Lung (tissue), 12 donors: ENCODE measurements around the gene C16orf86. TPM values are rescaled to one million over a fixed set of nuclear protein-coding genes. Genes with fewer than 3 reads are reported as not detected.

Experiments
- ATAC-seq: fragments of 200-7000 bp; cut with Tn5 transposase; one replicate; pipeline ENCODE4 v1.9.1; 2020; ENCODE audit warnings: moderate number of reproducible peaks; ENCODE audit not compliant: insufficient read depth, low FRiP score
- DNase-seq, 3 donors: peaks; one replicate each; pipeline ENCODE4 v3.0.0-alpha.2; 2013 to 2017
- H3K27ac ChIP-seq, 2 donors: one replicate each; pipeline ENCODE4 v1.5.1; 2013; ENCODE audit warnings: mild to moderate bottlenecking in 2 of 2, moderate library complexity in 2 of 2, control low read depth in 1 of 2, inconsistent platforms in 1 of 2, low read depth in 1 of 2, low read length in 1 of 2
- H3K27me3 ChIP-seq, 3 donors: one replicate each; pipeline ENCODE4 v1.5.1; 2013; ENCODE audit warnings: low read length in 2 of 3; ENCODE audit not compliant: control insufficient read depth in 3 of 3, insufficient read depth in 3 of 3
- H3K36me3 ChIP-seq, 4 donors: one replicate each; pipeline ENCODE4 v1.5.1; 2013; ENCODE audit warnings: low read length in 4 of 4, mild to moderate bottlenecking in 1 of 4, moderate library complexity in 1 of 4; ENCODE audit not compliant: control insufficient read depth in 4 of 4, insufficient read depth in 4 of 4
- H3K4me1 ChIP-seq, 5 donors: one replicate each; pipeline ENCODE4 v1.5.1; 2013; ENCODE audit warnings: low read length in 5 of 5, mild to moderate bottlenecking in 2 of 5, moderate library complexity in 1 of 5; ENCODE audit not compliant: control insufficient read depth in 5 of 5, insufficient read depth in 5 of 5
- H3K4me3 ChIP-seq: one replicate; pipeline ENCODE4 v1.5.1; 2013; ENCODE audit warnings: mild to moderate bottlenecking, control low read depth, moderate library complexity
- H3K9ac ChIP-seq, 2 donors: one replicate each; pipeline ENCODE4 v1.5.1; 2013; ENCODE audit warnings: low read length in 2 of 2, control low read depth in 1 of 2; ENCODE audit not compliant: insufficient read depth in 1 of 2
- H3K9me3 ChIP-seq, 4 donors: one replicate each; pipeline ENCODE4 v1.5.1; 2013; ENCODE audit warnings: low read length in 3 of 4, mild to moderate bottlenecking in 1 of 4, moderate library complexity in 1 of 4; ENCODE audit not compliant: control insufficient read depth in 4 of 4, insufficient read depth in 3 of 4
- WGBS, 2 donors: extraction: QIAGEN DNeasy Blood & Tissue Kit; methylation state at CpG; one replicate each; pipeline ENCODE4 v1.1.7; 2013; 5-methylcytosine and 5-hydroxymethylcytosine counted together
- polyA plus RNA-seq, 2 donors: library from polyadenylated mRNA; stranded (reverse); fragments of 200-250 nt; gene quantifications; one replicate each; pipeline ENCODE4 v1.2.1, GENCODE V29; 2013
- total RNA-seq, 2 donors: library from RNA; depleted of rRNA in 1 of 2; stranded (reverse); fragments of >200 nt in 1 of 2; gene quantifications; one replicate each; pipeline ENCODE4 v1.2.1, GENCODE V29; 2014 to 2021
- TF ChIP-seq, protein P1 (sequence below): IDR thresholded peaks from 2 replicates; pipeline ENCODE4 v1.5.1; 2012; ENCODE audit warnings: mild to moderate bottlenecking; ENCODE audit errors: control extremely low read depth, extremely low read depth
- donor health status: control.
- donor health status: control.
- donor health status: Bipolar disorder and iron deficiency.
- donor health status: healthy.
- donor health status: DM: yes; HTN: yes; CAD: no.

C16orf86 gene
- total and polyA plus RNA-seq, 4 donors = 3.7 to 6.4 (median 5.2) TPM

DNA sequence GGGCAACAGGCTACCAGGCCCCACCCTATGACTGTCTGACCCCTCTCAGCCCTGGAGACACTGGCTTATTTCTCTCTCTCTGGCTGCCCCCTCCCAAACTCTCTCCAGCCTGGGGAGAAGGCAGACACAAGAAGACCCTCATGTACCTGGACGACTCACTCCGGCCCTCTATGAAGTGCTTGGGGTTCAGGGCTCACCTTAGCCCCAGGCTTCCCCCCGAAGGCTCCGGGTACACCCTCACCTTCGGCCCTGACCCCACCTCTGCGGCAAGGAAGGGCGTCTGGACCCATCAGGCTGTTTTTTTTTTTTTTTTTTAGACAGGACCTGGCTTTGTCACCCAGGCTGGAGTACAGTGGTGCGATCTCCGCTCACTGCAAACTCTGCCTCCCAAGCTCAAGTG lies 22.6 kb upstream of the C16orf86 start:
- TF ChIP-seq, protein P1, sequence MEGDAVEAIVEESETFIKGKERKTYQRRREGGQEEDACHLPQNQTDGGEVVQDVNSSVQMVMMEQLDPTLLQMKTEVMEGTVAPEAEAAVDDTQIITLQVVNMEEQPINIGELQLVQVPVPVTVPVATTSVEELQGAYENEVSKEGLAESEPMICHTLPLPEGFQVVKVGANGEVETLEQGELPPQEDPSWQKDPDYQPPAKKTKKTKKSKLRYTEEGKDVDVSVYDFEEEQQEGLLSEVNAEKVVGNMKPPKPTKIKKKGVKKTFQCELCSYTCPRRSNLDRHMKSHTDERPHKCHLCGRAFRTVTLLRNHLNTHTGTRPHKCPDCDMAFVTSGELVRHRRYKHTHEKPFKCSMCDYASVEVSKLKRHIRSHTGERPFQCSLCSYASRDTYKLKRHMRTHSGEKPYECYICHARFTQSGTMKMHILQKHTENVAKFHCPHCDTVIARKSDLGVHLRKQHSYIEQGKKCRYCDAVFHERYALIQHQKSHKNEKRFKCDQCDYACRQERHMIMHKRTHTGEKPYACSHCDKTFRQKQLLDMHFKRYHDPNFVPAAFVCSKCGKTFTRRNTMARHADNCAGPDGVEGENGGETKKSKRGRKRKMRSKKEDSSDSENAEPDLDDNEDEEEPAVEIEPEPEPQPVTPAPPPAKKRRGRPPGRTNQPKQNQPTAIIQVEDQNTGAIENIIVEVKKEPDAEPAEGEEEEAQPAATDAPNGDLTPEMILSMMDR = no peak
- WGBS, 2 donors = 93 to 97% methylated on average over 9 of the region's 9 CpGs
- Histone ChIP-seq H3K4me3 (no peak overlapping the region), H3K27ac (no peak overlapping the region), H3K9me3 (no peaks in the 10 kb centered on the region), H3K4me1 (peaks cover 0 to 9% (median 2%) of the 10 kb centered on the region in 5 donors), H3K9ac (no peak overlapping the region), H3K36me3 (peaks cover 1 to 5% (median 2%) of the 10 kb centered on the region in 4 donors), H3K27me3 (peaks cover 0 to 23% (median 20%) of the 10 kb centered on the region in 3 donors)
- ATAC-seq (no peak), DNase-seq (no peak)

DNA sequence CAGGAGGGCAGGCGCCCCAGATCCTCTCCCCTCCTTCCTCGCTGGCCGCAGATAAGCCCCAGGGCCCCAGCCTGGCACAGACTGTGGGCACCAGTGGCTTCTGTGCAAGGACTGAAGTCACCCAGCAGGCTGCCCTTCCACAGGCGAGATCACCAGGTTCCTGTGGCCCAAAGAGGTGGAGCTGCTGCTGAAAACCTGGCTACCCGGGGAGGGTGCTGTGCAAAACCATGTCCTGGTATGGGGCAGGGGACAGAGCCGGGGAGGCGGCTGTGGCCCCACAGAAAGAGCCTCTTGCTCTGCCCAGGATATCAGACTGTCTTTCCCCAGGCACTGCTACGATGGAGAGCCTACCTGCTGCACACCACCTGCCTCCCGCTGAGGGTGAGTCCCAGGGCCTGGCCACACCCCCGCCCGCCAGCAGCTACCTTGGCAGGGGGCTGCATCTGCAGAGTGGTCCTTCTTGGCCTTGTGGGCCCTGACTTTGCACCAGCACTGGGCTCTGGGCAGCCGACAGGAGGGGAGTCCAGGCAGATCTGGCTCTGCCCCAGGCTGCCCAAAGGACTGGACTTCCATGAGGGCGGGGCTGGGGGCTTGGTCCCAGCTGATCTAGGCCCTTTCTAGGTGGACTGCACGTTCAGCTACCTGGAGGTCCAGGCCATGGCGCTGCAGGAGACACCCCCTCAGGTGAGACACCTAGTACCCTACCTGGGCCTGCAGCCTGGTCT lies 21.1 kb upstream of the C16orf86 start:
- WGBS, 2 donors = 73 to 77% methylated on average over 13 to 15 of the region's 15 CpGs
- Histone ChIP-seq H3K4me1 (peaks cover 0 to 9% (median 2%) of the 10 kb centered on the region in 5 donors), H3K27me3 (peaks cover 0 to 37% (median 35%) of the 10 kb centered on the region in 3 donors)

DNA sequence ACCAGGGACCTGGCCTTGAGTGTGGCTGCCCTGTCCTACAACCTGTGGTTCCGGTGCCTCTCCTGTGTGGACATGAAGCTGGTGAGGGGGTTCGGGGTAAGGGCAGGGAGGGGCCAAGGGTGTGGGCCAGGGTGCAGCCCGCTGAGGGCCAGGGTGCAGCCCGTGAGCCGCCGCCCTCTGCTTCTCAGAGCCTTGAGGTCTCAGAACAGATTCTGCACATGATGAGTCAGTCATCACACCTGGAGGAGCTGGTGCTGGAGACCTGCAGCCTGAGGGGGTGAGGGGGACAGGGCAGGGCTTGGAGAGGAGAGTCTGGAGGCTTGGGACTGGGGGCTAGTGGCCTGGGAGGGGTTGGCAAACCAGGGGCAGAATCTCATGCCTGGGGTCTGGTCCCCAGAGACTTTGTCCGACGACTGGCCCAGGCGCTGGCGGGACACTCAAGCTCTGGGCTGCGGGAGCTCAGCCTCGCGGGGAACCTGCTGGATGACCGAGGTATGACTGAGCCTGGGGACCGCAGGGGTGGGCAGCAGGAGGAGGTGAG lies 19.4 kb upstream of the C16orf86 start:
- H3K36me3 ChIP-seq = no peaks in the 10 kb centered on the region
- DNase-seq (no peak), ATAC-seq (no peak)
- no peak overlapping the region for H3K27ac ChIP-seq
- TF ChIP-seq, protein P1 = no peak
- no peak overlapping the region for H3K9ac ChIP-seq
- H3K27me3 ChIP-seq = peaks cover 0 to 53% (median 51%) of the 10 kb centered on the region in 3 donors
- H3K9me3 ChIP-seq = no peaks in the 10 kb centered on the region
- WGBS, 2 donors = 84 to 91% methylated on average over 15 of the region's 15 CpGs
- H3K4me3 ChIP-seq = no peak overlapping the region
- H3K4me1 ChIP-seq = peaks cover 0 to 4% (median 0%) of the 10 kb centered on the region in 5 donors

More for the DNA sequence above, 21.1 kb upstream of the C16orf86 start:
- TF ChIP-seq, protein P1 = no peak
- H3K9me3 ChIP-seq = no peaks in the 10 kb centered on the region
- no peaks in the 10 kb centered on the region for H3K36me3 ChIP-seq
- no peak for DNase-seq
- no peak overlapping the region for H3K9ac ChIP-seq
- ATAC-seq = no peak
- H3K27ac ChIP-seq = peak overlapping the region in 1 of 2 donors; percentile 13
- no peak overlapping the region for H3K4me3 ChIP-seq
